HG03064 (cell line): ENCODE data around the gene LZTFL1.

Experiments
- ATAC-seq: cut with Tn5 transposase; IDR thresholded peaks from one replicate; pipeline ENCODE4 v1.9.1; 2021; ENCODE audit warnings: low read depth; ENCODE audit not compliant: unreplicated experiment

LZTFL1 gene

DNA sequence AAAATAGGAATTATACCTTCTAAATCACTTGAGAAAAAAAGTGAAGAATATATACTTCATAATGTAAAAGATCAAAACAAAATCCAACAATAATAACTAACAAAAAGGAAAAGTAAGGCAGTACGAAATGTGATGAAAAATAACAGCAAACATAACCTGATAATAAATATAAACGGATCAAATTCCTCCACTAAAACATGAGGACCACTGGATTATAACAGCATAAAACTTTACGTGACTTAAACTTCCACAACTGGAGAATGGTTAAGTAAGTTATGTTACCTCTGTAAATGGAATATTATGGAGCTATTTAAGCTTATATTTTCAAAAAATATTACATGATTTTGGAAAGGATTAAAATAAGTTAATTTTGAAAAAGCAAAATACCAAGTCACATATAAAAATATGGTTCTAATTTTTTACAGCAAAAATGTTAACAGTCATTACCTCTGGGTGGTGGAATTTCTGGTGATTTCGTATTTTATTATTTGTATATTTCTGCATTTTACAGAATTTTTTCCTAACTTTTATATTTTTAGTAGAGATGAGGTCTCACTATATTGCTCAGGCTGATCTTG, 52.6 kb downstream of the LZTFL1 start:
- no peak for ATAC-seq

DNA sequence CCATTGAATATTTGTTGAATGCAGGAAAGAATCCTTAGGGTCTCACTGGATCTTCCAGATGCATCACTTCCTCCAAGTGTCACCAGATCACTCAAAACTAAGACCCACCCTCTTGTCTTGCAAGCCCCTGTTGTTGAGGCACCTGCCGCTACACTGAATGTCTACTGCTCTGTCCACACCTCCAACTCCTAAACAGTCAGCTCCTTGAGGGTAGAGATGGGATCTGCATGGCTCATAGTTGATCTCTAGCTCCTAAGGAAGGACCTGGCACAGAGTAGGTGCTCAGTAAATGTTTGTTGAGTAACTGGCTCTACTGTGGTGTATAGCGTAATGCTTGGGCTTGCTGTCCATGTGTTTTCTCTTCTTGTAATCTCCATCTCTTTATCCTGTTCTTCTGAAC, 54.4 kb downstream of the LZTFL1 start:
- no peak for ATAC-seq

DNA sequence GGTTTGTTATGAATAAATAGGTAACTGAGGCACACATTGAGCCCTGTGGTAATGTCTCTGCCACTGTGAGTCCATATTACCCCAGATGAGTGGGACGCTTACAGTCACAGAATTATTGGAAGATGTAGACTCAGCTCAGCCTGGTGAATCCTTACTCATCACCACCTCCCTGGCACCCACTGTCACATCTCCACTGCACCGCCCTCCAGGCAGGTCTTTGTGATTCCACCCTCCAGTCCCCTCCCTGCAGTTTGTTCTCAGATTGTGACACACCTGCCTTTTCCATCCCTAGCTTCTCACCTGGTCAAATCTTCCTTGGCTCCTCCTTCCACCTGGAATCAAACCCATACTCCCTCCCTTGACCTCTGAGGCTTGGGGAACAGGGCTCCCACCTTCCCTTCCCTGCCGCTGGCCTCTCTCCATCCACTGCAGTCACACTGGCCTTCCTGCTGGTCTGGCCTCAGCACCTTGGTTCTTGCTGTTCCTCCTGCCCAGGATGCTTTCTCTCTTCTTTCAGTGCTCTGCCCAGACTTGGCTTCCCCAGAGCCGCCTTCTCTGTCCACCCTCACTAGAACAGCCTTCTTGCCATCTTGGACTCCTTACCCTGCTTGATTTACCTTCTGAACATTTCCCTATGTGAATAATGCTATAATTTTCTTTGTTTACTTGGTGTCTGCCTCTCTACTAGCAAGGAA, 55.0 kb downstream of the LZTFL1 start:
- ATAC-seq = no peak

DNA sequence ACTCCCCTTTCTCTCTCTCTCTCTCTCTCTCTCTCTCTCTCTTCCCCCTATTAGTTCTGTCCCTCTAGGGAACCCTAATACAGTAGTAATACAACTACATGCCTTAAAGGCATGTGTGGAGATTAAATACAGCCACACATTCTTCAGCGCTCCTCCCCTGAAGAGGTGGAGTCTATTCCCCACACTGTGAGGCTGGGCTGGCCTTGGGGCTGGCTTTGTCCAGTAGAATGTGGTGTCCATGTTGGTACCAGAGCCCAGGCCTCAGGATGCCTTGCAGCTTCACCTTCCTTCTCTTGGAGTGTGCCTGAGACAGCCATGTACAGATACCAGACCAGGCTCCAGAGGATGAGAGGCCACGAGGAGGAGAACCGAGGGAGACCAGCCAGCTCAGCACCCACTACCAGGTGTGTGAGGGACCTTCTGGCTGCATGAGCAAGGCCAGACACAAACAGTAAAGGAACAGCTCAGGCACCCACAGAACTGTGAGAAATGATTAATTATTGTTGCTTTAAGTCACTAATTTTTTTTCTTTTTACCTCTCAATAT, 56.2 kb downstream of the LZTFL1 start:
- ATAC-seq = no peak

DNA sequence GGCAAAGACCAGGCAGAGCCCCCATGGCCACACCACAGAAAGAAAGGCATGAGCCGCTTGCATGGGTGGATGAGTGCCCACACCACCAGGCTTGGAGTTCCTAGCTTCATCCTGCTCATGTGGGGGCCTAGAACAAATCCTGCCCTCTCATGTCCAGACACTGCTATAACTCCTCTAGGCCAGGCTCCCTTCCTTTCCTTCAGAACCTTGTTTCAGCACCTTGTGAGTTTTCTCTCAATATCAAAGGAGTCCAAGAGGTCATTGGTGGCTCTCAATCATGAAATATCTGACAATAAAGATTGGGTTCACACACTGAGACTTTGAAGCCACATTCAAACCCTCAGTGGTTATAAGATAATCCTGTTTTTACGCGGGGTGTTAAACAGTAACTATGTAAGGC, 58.3 kb downstream of the LZTFL1 start:
- ATAC-seq = no peak

DNA sequence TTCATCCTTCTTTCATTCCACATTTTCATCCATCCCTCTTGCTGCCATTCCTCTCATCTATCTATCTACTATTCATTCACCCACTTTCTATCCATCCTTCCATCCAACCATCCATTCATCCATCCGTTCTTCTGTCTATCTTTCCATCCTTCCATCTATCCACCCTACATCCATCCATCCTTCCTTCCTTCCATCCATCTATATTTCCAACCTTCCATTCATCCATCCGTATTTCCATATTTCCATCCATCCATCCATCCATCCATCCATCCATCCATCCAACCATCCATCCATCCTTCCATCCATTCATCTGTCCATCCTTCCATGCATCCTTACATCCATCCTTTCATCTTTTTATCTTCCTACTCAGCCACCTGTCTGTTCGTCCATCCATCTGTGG, 59.5 kb downstream of the LZTFL1 start:
- ATAC-seq = no peak

DNA sequence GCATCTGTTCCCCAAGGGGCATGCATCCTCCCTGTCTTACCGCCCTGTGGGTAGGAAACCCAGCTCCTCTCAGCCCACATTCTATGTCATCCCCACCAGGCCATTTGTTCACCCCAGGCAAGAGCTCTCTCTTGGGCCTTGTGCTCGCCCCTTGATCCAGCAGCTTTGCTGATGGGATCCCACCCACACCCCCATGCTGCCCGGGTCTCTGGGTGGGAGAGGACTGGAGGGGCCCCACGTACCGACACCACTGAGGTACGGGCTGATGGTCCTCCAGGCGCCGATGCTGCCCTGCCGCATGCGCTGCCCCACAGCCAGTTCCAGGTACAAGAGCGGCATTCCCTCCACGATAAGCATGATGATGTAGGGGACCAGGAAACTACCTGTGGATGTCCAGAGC, 60.1 kb downstream of the LZTFL1 start:
- ATAC-seq = no peak

DNA sequence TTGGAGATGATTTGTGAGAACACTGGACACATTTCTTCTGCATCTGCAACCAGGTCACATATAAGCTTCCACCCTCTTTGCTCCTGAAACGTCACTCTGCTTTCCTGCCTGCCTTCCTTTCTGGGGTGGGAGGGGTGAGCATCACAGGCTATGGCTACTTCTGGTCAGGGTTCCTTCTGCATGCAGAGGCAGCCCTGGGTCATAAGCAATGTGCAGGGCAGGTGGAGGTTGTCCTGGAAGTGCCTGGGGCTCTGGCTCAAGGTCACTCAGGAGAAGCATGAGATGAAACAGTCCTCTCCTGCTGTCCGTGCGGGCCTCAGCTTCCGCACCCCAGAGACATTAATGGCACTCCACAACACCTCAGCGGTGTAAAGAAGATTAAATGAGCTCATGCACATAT, 60.6 kb downstream of the LZTFL1 start:
- ATAC-seq = no peak

DNA sequence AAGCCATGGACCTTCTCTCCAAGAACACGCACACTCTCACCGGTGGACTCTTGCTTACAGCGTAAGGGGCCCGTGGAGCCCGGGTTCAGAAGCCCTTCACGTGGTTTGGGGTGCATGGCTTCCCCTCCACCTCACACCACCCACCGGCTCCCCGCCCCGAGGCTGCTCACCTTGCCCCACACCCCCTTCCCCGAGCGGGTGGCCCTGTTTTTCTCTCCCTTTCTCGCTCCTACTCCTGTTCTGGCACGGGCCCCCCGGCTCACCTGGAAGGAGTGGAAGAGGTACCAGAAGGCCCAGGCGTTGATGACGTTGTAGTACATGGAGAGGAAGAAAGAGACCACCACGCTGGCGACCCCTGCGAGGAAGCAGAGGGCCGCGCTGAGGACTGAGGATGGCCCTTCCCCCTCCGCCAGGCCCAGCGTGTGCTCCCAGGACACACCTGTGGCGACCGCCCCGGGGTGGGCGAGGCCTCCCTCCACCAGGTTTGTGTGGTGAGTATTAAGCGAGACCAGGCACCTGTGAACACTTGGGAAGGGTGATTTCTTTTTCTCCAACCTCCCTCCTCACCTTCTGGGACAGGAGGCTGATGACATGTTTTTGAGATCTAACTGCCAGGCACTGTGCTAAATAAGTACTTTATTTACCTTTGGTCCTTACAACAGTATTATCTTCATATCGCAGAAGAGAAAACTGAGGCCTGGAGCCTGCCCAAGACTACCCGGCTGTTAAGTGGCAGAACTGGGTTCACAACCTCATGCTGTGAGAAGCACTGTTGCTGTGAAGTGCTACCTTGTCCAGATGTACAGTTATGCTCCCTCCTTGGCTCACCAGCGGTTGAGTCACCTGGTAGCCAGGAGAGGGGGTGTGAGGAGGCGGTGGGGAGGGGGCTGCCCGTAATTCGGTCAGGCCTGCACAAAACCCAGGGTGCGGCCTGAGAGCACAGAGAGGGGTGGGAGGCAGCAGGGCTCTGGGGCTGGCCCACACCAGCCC, 61.9 kb downstream of the LZTFL1 start:
- ATAC-seq = no peak

DNA sequence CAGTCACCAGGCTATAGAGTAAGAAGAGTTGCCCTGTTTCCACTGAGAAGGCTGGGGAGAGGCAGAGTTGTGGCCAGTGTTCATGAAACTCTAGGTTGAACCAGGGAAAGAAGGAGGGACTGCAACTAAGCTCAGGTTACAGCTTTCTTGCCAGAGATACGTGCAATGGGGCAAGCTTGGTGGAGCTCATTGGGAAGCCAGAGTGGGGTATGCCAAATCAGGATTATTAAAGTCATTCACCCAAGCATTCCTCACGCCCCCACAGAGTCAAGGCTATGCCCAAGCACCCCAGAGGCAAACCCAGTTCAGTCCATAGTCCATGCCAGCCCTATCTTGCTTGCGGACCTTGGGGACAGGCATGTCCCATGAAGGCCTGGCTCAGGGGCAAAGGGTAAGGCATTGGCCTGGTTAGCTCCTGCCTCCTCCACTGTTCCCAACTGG, 63.1 kb downstream of the LZTFL1 start:
- ATAC-seq = no peak

DNA sequence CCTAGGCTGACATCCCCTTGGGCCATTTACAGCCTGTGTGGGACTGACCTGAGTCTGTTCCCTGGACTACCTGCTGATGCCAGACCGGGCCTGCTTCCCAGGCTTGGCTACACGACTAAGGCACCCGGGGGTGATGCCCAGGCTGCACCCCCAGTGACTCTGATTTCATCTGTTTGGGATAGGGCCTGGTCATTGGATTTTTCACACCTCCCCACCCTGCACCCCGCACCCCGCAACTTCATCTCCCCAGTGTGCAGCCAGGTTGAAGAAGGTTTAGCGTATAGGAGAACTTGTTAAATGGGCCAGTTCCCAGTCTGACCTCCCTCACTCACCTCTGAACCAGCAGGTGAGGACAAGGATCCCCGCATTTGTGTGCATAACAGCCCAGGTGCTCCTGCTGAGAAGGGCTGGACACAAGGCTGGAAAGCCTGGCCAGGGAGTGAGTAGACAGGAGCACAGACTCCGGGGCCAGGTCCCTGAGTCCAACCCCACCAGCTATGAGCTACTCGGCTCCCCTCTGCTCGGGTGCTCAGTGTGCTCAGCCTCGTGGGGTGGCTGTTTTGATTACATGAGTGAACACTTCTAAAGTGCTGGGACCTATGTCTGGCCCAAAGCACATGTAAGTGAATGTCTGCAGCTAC, 64.1 kb downstream of the LZTFL1 start:
- ATAC-seq = no peak

DNA sequence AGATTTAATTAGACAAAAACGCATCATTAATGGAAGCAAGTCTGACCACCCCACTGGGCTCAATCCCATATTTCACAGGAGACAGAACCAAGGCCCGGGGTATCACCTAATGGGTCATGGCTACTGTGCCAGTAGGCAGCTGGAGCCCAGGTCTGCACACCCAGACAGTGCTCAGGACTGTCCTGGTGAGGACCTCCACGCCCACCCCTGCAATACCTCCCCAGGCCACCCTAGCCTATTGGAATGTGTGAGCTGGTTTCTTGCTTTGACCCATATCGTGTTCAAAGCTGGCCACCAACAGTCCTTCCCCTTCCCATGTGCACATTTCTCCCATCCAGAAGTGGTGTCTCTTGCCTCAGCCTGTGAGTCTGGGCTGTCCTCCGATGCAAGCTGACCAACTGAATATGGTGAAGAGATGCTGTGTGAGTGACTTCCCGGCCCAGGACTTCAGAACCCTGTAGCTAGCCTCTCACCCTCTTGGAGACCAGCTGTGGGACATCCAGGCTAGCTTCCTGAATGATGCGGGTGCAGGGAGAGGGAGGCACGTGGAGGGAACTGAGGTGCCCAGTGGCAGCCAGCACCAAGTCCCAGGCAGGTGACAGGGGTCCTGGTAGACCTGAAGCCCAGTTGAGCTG, 64.7 kb downstream of the LZTFL1 start:
- no peak for ATAC-seq

DNA sequence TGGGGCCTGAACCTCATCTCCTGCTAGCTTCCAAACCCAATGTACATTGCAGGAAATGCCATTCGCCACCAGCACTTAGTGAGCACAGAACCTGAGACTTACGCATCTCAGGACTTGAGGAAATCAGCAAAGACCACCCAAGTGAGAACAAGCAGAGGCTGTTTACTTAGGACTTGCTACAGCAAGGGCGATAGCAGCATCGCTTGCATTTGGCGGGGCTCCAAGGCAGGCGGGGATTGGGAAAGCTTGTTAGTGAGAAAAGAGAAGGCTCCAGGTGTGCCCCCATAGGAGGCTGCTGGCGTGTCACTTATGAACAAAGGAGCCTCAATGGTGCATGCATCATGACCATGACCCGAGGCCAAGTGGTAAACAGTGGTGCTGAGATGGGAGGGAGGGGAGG, 65.3 kb downstream of the LZTFL1 start:
- ATAC-seq = no peak

DNA sequence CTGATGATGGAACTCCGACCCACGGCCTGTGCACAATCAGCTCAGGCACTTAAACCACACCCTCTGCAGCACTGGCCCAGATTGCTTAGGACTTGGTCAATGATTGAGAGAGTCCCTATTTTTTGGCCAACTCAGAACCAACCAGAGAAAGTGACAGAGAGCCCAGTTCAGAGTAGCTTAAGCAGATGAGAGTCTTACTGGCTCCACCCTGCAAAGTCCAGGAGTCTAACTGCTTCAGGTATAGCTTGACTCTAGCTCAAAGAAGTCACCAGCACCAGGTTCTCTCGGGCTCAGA, 65.7 kb downstream of the LZTFL1 start:
- no peak for ATAC-seq

DNA sequence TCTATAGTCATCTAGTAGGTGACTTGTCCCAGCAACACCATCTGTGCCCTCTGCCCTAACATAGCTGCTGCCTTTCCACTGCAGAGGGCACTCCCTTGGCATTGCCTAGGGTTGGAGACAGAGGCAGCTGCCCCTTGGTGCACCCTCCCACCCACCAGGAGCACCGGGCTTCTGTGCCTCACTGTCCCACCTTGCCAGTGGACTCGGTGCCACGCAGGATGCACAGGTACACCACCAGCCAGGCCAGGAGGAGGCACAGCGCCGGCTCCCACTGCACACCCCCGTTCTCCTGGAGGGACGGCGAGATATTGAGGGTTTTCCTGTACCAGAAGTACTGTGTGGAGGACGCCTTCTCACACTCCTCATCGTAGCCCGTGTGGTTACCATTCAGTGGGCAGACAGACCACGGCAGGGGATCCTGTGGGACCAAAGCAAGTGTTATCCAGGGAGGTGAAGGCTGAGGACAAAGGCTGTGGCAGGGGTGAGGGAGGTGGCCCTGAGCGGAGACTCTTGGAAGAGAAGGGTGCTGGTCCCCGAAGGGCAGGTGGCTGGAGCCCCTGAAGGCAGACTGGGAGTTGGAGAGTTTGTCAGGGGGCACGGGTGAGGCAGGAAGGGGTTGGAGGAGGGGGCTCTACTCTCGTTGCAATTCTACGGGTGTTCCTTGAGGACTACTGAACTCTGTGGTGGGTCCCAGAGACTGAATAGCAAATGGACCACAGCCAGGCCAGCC, 66.2 kb downstream of the LZTFL1 start:
- ATAC-seq = no peak

DNA sequence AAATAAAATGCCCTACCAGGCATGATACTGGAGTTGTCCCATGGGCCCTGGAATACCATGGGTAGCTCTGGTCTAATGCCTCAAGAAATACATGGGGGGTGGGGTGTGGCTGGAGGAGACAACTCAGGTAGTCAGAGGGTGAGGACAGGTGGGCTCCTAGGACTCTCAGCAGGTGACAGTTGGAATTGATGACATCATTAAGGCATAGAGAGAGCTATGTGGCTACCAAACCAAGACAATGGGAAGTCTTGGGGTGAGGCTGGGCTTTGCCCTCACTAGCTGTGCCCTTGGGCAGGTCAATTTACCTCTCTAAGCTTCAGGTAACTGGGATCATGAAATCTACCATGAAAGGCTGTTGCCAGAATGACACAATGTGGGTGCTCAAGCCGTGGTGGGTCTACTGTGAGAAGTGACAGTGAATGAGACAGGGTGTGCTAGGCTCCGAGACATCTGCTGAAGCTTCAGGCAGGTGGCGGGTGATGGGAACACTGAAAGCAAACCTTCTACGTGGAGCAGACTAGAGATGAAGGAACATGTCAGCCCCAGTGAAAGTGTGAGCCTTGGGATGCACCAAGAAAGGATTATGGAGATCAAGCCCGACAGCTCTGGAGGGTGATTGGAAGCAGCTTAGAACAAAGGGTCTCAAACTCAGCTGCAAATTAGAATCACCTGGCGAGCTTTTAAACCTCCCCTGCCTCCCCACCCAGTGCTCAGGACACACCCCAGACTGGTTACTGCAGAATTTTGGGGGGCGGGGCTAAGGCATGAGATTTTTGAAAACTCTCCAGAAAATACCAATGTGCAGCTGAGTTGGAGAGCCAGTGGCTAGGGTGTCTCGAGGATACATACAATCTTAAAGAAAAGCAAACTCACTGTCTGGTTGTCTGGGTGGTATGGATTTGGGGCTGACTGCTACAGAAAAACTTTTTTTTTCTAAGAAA, 67.1 kb downstream of the LZTFL1 start:
- ATAC-seq = no peak

DNA sequence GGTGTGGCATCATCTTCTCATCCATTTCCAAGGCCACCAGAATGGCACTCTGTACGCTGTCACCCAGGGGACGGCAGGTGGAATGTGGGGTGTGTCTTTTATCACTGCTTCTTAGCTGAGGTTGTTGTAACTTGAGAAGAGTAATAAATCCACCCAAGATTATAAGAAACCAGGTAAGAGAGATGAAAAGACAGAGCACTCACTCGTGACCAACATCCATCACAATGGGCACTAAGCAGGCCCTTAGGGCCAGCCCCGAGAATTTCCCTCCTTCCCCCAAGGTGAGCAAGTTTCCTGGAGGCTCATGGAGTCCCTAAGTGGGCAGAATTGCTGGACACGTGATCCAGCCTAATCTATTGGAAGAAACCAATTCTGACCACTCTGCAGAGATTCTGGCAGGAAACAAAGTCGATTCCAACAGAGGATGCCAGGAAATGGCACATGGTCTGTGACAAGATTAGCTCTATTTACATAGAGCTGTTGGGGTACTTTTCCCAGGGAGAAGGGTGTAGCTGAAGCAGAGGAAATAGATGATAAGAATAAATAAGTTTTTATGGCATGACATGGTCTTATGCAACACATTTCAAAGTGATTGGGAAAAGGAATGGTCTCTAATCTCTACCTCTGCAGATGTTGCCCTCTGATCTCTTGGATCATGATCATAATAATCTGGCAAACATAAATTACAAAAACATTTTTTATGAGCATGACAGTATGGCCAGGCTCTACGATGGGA, 68.0 kb downstream of the LZTFL1 start:
- ATAC-seq = no peak
